GM18907 (cell line): Measurements from ENCODE around the gene EFS.
A peak's percentile ranks its signal among the peaks of the same experiment; 100 is the strongest.
"Not testable (repeated sequence)": the region's sequence is repeated elsewhere in the genome, so short reads cannot be mapped to it uniquely, and the experiment has no call there.

ENCODE experiments used
- ATAC-seq: cut with Tn5 transposase; IDR thresholded peaks from one replicate; pipeline ENCODE4 v1.9.1; 2021; ENCODE audit warnings: mild to moderate bottlenecking, moderate library complexity; ENCODE audit not compliant: unreplicated experiment

Gene EFS

GRCh38 chr14:23335623-23336022 lies 29.3 kb downstream of the EFS start:
- ATAC-seq: no peak

DNA sequence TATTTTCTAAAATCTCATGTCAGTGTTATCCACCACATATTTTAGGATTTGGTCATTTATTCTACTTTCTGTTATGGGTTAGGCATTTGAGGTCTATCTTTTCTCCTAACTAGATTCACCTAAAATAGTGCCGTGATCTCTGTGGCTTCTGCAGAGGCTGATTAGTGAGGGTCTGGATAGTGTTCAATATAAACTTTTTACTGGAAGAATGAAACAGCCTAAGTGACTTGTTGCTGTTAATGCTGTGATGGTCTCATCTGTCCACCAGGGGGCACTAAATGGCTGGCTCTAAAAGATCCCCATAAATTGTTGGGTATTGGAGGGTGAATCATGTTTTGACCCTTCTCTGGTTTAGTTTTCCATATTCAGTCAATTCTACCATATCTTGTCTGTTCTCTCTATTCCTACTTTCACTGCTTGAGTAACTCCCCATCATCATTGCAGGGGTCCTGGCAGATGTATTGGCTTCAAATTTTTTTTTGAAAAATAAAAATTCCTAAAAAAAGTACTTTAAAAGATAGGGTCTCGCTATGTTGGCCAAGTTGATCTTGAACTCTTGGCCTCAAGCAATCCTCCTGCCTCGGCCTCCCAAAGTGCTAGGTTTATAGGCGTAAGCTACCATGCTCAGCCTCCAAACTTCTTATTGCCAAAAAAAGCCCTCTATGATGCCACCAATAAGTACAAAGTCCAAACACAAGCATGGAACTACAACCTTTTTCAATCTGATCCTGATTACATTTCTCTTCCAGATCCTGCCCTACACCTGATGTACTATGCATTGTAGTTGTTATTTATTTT lies 36.8 kb downstream of the EFS start:
- no peak for ATAC-seq

DNA sequence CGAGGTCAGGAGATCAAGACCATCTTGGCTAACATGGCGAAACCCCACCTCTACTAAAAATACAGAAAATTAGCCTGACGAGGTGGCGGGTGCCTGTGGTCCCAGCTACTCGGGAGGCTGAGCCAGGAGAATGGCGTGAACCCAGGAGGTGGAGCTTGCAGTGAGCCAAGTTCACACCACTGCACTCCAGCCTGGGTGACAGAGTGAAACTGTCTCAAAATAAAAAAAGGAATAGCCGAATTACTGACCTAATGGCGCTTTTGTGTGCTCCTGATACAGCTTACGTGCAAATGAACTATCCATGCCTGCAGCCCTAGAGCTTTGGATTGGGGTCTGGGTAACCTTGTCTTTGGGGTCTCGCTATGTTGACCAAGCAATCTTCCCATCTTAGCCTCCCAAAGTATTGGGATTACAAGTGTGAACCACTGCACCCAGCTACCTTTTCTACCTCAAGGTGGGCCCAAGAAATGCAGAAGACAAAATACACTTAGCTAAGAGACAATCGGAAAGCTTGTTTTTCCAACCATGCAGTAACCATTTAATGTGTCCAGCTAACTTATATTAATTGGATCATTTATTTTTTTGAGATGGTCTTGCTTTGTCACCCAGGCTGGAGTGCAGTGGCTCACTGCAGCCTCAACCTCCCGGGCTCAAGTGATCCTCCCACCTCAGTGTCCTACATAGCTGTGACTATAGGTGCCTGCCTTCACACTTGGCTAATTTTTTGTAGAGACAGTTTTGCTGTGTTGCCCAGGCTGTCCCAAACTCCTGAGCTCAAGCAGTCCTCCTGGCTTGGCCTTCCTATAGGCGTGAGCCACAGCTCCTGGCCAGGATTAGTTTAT lies 38.3 kb downstream of the EFS start:
- no peak for ATAC-seq

- ATAC-seq: not testable (repeated sequence)
Observed at GRCh38 chr14:23325746-23326145, 39.2 kb downstream of the EFS start.

- ATAC-seq: no peak
Observed at GRCh38 chr14:23324993-23325392, 40.0 kb downstream of the EFS start.

DNA sequence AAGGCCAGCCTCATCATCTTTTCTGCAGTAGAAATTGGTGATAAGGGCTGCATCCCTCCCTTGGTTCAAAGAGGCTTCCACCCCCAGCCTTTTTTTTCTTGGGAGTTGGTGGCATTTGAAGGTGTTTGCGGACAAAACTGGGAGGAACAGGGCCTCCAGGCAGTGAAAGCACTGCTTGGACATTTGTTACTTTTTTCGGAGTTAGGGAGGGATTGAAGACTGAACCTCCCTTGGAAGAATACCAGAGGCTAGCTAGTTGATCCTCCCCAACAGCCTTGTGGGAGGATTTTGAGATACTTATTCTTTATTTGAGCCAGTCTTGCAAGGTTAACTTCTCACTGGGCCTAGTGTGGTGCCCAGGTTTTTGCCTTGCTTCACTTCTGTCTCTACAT lies 40.5 kb downstream of the EFS start:
- ATAC-seq: no peak

- no peak for ATAC-seq
Observed at GRCh38 chr14:23323838-23324454, 41.0 kb downstream of the EFS start.

DNA sequence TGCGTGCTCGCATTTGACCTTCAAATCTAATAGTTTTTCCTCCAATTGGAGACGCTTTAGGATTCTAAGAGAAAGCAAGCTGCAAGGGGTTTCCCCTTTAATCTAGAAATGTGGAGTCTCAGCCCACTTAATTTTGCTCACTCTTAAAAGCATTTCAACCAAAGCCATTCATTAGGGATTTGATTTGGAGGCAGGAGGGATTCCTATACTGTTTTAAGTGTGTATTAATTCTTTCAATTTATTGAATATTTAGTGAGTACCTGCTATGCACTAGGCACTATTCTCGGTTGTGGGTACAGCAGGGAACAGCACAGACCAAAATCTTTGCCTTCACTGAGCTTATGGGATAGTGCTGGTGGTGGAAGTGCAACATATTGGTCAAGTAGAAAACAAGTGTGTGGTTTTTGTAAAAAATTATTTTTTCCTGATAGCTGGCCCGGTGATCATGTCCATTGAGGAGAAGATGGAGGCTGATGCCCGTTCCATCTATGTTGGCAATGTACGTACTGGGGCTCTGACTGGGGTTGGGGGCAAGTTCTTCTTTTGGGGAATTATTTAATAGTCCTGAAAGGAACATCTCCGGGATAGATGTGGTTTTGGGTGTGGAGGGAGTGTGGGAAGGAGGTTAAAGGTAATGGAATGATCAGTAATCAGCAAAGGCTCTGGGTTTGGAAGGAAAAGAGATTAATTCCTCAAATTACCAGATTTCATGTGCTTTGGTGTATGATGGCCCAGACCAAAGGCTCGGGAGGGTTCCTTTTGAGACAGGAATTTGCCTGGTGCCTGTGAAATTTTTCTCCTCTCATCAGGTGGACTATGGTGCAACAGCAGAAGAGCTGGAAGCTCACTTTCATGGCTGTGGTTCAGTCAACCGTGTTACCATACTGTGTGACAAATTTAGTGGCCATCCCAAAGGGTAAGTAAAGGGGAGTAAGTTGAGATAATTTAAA lies 42.1 kb downstream of the EFS start:
- no peak for ATAC-seq

DNA sequence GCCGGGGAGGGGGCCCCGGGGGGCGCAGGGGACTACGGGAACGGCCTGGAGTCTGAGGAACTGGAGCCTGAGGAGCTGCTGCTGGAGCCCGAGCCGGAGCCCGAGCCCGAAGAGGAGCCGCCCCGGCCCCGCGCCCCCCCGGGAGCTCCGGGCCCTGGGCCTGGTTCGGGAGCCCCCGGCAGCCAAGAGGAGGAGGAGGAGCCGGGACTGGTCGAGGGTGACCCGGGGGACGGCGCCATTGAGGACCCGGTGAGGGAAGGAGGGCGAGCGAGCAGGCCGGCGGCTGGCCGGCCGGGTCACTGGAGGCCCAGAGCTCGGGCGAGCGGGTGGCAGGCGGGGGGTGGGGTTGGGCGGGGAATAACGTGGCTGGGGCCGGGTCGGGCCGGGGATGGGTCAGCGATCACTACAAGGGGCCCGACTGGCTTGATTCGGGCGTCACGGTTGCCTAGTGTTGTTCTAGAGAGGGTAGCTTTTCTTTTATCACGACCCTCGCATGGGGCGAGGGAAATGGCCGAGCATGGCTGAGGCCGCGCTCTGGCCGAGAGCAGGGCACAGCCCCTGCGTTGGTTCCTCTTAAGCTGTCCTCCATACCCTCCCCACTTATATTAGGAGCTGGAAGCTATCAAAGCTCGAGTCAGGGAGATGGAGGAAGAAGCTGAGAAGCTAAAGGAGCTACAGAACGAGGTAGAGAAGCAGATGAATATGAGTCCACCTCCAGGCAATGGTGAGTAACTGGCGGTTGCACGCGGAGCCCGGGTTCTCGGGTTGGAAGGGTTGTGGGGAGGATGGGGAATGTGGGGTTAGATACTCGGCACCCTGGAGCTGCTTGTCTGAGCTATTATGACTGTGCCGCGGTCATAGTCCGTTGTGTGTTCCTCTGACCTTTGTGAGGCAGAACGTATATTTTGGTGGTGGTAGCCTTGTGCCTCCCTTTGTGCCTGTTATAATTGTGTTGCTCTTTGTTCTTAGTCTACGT lies 43.1 kb downstream of the EFS start:
- ATAC-seq: peak; percentile 26

- ATAC-seq: peak; percentile 93
Observed at GRCh38 chr14:23320584-23321571, 44.1 kb downstream of the EFS start, which contains the start of gene PABPN1. Gene PABPN1 (plus strand): TSS chr14:23321457. CDS start chr14:23321470, 13 bp downstream.

- no peak for ATAC-seq
Observed at GRCh38 chr14:23319746-23320583, 45.0 kb downstream of the EFS start.

DNA sequence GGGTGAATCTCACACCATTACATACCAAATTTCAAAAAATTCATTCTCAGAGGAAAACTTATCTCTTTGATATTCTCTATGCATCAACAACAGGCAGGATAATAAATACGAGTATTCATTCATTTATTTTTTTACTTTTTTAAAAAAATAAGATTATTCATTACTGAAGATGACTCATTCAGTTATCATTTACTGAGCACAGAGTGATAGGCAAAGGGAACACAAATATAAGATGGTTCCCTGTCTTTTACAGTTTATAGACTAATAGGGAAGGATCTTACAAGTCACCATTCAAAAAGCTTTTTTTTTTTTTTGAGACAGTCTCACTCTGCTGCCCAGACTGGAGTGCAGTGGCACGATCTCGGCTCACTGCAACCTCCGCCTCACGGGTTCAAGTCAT lies 48.7 kb downstream of the EFS start:
- ATAC-seq: no peak

DNA sequence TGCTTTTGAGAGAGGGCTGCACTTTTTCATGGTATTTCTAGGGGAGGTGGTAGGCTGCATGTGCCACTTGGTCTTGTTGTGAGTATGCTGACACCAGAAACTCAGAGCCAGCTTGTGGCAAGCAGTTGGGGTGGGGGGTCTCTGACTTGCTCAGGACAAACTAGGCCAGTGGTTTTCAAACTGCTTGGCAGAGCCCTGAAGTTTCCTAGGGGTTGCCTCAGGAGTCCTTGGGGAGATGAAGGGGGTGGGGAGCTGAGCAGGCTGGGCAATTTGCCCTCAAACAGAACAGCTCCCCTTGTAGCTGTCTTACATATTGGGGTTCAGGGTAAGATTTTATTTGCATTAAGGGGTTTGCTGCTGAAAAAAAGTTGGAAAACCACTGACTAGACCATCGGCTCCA lies 54.4 kb downstream of the EFS start:
- no peak for ATAC-seq

DNA sequence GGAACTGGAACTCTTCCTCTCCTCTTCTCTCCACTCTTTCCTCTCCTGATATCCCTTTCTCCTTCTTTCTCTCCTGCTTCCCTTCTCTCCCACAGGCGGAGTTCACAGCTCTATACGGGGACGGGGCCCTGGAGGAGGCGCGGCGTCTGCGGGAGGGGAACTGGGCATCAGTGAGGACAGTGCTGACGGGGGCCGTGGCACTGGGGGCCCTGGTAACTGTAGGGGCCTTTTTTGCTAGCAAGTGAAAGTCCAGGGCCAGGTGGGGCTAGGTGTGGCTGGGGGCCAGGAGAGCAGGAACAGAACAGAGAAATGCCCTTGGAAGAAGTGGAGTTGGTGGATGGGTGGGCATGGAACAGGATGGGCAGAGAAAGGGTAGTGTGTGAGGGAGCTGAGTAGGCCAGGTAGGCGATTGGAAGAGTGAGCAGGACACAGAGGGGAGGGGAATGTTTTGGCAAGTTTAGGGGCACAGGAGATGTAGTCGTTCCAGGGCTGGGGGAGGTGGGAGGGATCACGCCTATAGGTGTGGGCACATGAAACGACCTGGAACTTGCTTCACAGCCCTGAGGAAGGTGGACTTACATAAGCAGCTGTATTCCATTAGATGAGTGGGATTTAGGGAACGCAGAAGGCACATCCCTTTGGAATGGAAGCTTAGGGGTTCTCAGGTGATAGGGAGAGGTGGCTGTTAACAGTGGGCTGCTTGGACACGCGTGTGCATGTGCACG lies 56.1 kb downstream of the EFS start:
- no peak for ATAC-seq

DNA sequence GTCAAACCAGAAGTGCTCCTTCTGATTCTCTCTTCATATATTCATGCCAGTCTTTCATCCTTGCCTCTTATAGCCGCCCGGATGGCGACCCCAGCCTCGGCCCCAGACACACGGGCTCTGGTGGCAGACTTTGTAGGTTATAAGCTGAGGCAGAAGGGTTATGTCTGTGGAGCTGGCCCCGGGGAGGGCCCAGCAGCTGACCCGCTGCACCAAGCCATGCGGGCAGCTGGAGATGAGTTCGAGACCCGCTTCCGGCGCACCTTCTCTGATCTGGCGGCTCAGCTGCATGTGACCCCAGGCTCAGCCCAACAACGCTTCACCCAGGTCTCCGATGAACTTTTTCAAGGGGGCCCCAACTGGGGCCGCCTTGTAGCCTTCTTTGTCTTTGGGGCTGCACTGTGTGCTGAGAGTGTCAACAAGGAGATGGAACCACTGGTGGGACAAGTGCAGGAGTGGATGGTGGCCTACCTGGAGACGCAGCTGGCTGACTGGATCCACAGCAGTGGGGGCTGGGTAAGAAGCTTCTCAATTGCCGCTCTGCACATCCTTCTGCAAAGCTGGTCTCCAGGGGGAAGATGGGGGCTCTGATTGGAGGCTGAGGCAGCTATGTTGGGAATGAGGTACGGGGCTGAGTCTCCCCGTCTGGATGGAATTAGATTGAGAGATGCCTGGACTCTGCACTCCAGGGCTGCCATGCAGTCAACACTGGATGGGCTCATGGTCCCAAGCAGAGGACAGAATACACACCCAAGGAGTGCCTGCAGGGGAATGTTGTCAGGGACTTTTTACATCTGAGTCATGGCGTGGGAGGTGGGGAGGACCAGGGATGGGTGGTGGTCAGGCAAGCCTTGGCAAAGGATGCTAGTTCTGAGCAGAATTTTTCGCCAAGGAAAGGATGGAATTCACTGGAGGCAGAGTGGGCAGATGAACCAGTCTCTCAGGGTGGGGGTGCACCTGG lies 57.0 kb downstream of the EFS start:
- ATAC-seq: no peak
